Stimulated activated naive CD8-positive, alpha-beta T cell treated with anti-CD3 and anti-CD28 coated beads, Interleukin-15, amount 100 ng/mL, for 72 hours (primary cell): ENCODE data around the gene BET1L.
"Not testable (repeated sequence)": the region's sequence is repeated elsewhere in the genome, so short reads cannot be mapped to it uniquely, and the experiment has no call there.

Experiments
- ATAC-seq: fragments of 150-1000 bp; cut with Tn5 transposase; 2 replicates; pipeline ENCODE4 v1.10.0; 2021; ENCODE audit warnings: mild to moderate bottlenecking, moderate library complexity
- DNase-seq, 2 donors: peaks; one replicate each; pipeline ENCODE4 v3.0.0; 2021 to 2022
- H3K27ac Mint-ChIP-seq, 2 donors: one replicate each; pipeline ENCODE4 v1.8.0; 2022; ENCODE audit warnings: mild to moderate bottlenecking in 2 of 2, mixed read lengths in 2 of 2, moderate library complexity in 2 of 2
- H3K27me3 Mint-ChIP-seq: one replicate; pipeline ENCODE4 v1.8.0; 2022; ENCODE audit warnings: mixed read lengths
- H3K4me1 Mint-ChIP-seq: one replicate; pipeline ENCODE4 v1.8.0; 2022; ENCODE audit warnings: mild to moderate bottlenecking, mixed read lengths
- H3K4me3 Mint-ChIP-seq, 2 donors: one replicate each; pipeline ENCODE4 v1.8.0; 2022; ENCODE audit warnings: mild to moderate bottlenecking in 2 of 2, mixed read lengths in 2 of 2, moderate library complexity in 1 of 2
- H3K9me3 Mint-ChIP-seq, 2 donors: one replicate each; pipeline ENCODE4 v1.8.0; 2022; ENCODE audit warnings: mixed read lengths in 2 of 2

Gene BET1L

GRCh38 chr11:198236-198806 is 8.9 kb downstream of the BET1L start:
- peak; percentile 19 for ATAC-seq
- Mint-ChIP-seq H3K4me1 (peaks cover 21% of the 10 kb centered on the region), H3K27ac (no peak overlapping the region), H3K9me3 (no peaks in the 10 kb centered on the region), H3K27me3 (no peaks in the 10 kb centered on the region), H3K4me3 (no peak overlapping the region)
- DNase-seq: peak in 1 of 2 donors; percentile 1

DNA sequence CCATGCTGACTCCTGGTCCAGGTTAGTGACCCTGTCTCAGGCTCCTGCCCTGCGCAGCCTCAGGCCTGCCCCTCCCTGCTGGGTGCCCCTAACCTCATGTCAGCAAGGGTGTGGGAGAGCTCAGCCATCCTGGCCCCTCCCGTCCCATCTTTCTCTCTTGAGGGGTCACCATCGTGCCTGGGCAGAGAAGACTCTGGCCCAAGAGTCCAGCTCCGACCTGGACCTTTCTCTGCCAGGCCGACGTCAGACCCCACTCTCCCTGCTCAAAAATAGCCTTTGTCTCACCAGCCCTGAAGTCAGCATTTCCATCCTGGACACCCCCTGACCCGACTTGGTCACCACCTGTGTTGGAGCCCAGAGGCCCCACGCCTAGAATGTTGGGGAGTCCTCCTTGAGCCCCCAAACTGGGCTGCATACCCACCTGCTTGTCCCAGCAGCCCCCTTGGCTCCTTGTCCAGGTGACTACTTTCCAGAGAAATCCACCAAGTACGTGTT is 9.4 kb downstream of the BET1L start:
- ATAC-seq (no peak), DNase-seq (peak in 1 of 2 donors; percentile 1)
- Mint-ChIP-seq H3K27ac (no peak overlapping the region), H3K27me3 (no peaks in the 10 kb centered on the region), H3K4me1 (peaks cover 16% of the 10 kb centered on the region), H3K4me3 (no peak overlapping the region), H3K9me3 (no peaks in the 10 kb centered on the region)

DNA sequence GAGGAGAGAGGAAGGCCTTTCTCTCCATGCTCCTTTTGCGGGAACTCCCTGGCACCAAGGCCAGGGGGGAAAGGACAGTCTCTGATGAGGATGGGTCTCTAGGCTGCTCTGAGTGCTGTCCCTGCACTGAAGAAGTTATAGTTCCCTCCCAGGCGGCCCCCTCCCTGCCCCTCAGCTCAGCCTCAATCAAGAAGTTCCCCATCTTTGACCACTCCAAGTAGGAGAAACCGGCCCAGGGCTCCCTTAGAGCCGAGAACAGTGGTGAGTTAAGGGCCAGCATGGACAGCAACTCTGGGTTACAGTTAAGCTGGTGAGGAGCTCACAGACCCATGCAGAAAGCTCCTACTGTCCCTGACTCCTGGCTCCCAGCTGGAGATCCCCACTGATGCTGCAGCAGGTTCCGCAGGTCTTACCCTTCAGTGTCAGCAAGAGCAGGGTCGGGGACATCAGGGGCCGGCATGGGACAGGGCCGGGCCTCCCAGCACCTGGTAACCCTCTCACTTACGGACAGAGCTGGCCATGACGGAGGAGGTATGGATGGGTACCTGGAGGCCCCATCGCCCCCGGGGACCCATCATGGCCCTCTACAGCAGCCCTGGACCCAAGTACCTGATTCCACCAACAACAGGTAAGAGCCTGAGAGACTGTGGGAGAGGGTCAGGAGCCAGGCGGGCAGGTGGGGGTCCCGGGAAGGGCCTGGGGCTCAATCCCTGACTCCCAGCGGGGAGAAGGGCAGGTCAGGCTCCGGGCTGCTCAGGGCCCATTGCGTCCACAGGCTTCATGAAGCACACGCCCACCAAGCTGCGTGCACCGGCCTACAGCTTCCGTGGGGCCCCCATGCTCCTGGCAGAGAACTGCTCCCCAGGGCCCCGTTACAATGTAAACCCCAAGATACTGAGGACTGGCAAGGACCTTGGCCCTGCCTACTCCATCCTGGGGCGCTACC is 10.1 kb downstream of the BET1L start:
- DNase-seq (peak; percentile 0 to 8), ATAC-seq (no peak)
- peaks cover 12% of the 10 kb centered on the region for H3K4me1 Mint-ChIP-seq
- no peaks in the 10 kb centered on the region for H3K9me3 Mint-ChIP-seq
- no peak overlapping the region for H3K4me3 Mint-ChIP-seq
- no peaks in the 10 kb centered on the region for H3K27me3 Mint-ChIP-seq
- H3K27ac Mint-ChIP-seq: no peak overlapping the region

DNA sequence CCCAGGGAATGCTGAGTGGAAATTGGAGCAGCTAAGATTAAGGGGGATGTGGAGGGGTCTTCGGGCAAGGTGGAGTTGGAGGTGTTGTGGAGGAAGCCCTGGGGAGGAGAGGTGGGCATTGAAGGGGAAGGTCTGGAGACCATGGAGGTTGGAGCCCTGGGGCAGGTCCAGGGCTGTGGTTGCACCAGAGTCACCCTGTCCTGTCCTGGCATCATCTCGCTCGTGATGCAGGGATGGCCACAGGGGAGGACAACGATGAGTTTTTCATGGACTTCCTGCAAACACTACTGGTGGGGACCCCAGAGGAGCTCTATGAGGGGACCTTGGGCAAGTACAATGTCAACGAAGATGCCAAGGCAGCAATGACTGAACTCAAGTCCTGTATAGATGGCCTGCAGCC is 13.7 kb downstream of the BET1L start:
- peak; percentile 2 to 14 for DNase-seq
- H3K27me3 Mint-ChIP-seq, H3K9me3 Mint-ChIP-seq, ATAC-seq, H3K27ac Mint-ChIP-seq, H3K4me3 Mint-ChIP-seq: not testable (repeated sequence)
- H3K4me1 Mint-ChIP-seq: peaks cover 13% of the 10 kb centered on the region

GRCh38 chr11:192674-193128 is 14.5 kb downstream of the BET1L start, which contains the start of gene SCGB1C1:
Gene SCGB1C1, plus strand, starts transcription at chr11:193078. Its CDS starts 22 bp downstream, at chr11:193100.
- peaks cover 13% of the 10 kb centered on the region for H3K4me1 Mint-ChIP-seq
- H3K4me3 Mint-ChIP-seq, H3K9me3 Mint-ChIP-seq, H3K27ac Mint-ChIP-seq, ATAC-seq, DNase-seq, H3K27me3 Mint-ChIP-seq: not testable (repeated sequence)

- not testable (repeated sequence) for H3K9me3 Mint-ChIP-seq
- peak; percentile 63 for ATAC-seq
Observed at GRCh38 chr11:191490-192478, 15.4 kb downstream of the BET1L start.

DNA sequence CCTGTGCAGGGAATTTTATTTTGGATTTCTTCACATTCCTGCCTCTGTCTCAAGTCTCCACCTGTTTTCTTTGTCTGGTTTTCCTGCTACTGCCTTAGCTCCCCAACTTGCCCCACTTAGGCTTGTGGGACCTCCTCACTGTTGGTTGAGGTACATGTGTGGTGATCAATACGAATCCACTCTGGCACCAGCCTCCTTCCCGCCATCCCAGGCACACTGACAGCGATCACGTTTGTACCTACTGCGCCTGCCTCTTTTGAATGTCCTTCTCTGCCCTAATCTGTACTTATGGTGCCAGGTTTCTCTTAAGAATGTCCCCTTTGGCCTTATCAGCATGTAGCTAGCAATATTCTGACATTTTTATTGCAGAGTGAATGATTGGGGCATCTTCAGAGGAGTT is 16.7 kb downstream of the BET1L start:
- not testable (repeated sequence) for H3K9me3 Mint-ChIP-seq, H3K4me3 Mint-ChIP-seq, H3K27me3 Mint-ChIP-seq, ATAC-seq, H3K27ac Mint-ChIP-seq, DNase-seq
- peaks cover 13% of the 10 kb centered on the region for H3K4me1 Mint-ChIP-seq

More at GRCh38 chr11:191490-192478, 15.4 kb downstream of the BET1L start:
- H3K4me1 Mint-ChIP-seq: peaks cover 13% of the 10 kb centered on the region
- not testable (repeated sequence) for H3K4me3 Mint-ChIP-seq, H3K27ac Mint-ChIP-seq, H3K27me3 Mint-ChIP-seq
- peak; percentile 41 to 61 for DNase-seq

DNA sequence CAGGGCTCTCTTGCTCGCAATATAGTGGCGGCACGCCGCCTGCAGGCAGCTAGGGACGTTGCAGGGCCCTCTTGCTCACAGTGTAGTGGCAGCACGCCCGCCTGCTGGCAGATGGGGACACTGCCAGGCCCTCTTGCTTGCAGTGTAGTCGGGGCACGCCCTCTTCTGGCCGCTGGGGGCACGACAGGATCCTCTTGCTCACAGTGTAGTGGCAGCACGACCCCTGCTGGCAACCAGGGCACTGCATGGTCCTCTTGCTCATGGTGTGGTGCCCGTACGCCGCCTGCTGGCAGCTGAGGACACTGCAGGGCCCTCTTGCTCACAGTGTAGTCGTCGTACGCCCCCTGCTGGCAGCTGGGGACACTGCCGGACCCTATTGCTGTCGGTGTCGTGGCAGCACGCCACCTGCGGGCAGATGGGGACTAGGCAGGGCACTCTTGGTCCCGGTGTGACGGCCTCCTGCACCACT is 17.3 kb downstream of the BET1L start:
- not testable (repeated sequence) for H3K4me3 Mint-ChIP-seq, H3K9me3 Mint-ChIP-seq, H3K27ac Mint-ChIP-seq, H3K27me3 Mint-ChIP-seq
- peak; percentile 54 to 85 for DNase-seq
- peaks cover 13% of the 10 kb centered on the region for H3K4me1 Mint-ChIP-seq
- ATAC-seq: peak; percentile 83

GRCh38 chr11:189200-189783 is 17.9 kb downstream of the BET1L start:
- H3K27me3 Mint-ChIP-seq, H3K27ac Mint-ChIP-seq: not testable (repeated sequence)
- peak; percentile 49 for ATAC-seq

GRCh38 chr11:180242-180641 is 27.0 kb downstream of the BET1L start:
- H3K4me3 Mint-ChIP-seq, H3K4me1 Mint-ChIP-seq, ATAC-seq, H3K27me3 Mint-ChIP-seq, H3K27ac Mint-ChIP-seq, H3K9me3 Mint-ChIP-seq, DNase-seq: not testable (repeated sequence)

More at GRCh38 chr11:189200-189783, 17.9 kb downstream of the BET1L start:
- peak; percentile 1 to 22 for DNase-seq
- H3K9me3 Mint-ChIP-seq, H3K4me3 Mint-ChIP-seq: not testable (repeated sequence)
- H3K4me1 Mint-ChIP-seq: peaks cover 13% of the 10 kb centered on the region
